HL-60 (cell line): ENCODE results near the gene ZSWIM6.

Source experiments
- DNase-seq, 2 experiments: peaks; one replicate each; pipeline ENCODE4 v3.0.0-alpha.2; 2010 to 2020; ENCODE audit warnings: low read depth in 1 of 2, low spot score in 1 of 2
- H3K27ac ChIP-seq: fragments of 250-450 bp; sonication (Bioruptor Pico); replicated peaks from 2 replicates; pipeline ENCODE4 v1.5.1; 2020; ENCODE audit warnings: mild to moderate bottlenecking, moderate library complexity
- H3K27me3 ChIP-seq: fragments of 250-450 bp; sonication (Bioruptor Pico); 2 replicates; pipeline ENCODE4 v1.5.1; 2021; ENCODE audit warnings: mild to moderate bottlenecking, moderate library complexity; ENCODE audit not compliant: insufficient read depth, poor library complexity, severe bottlenecking
- H3K4me3 ChIP-seq: replicated peaks from 2 replicates; pipeline ENCODE4 v1.5.1; 2011; ENCODE audit warnings: mild to moderate bottlenecking, control low read depth, low read length; ENCODE audit not compliant: insufficient read depth
- CTCF ChIP-seq: IDR thresholded peaks from one replicate; pipeline ENCODE4 v1.5.1; 2011; ENCODE audit warnings: low read length, control low read depth, inconsistent platforms; ENCODE audit not compliant: insufficient read depth
- GABPA ChIP-seq: IDR thresholded peaks from 2 replicates; pipeline ENCODE4 v1.6.1; 2012; ENCODE audit warnings: low read depth
- POLR2AphosphoS5 ChIP-seq: IDR thresholded peaks from 2 replicates; pipeline ENCODE4 v1.6.1; 2012; ENCODE audit warnings: low read depth
- REST ChIP-seq: IDR thresholded peaks from 2 replicates; pipeline ENCODE4 v1.6.1; 2012; ENCODE audit warnings: low read depth; ENCODE audit not compliant: insufficient replicate concordance
- SPI1 ChIP-seq: IDR thresholded peaks from 2 replicates; pipeline ENCODE4 v1.6.1; 2012; ENCODE audit warnings: low read depth, mild to moderate bottlenecking, borderline replicate concordance

Gene ZSWIM6

GRCh38 chr5:61501971-61502370, 169.9 kb downstream of the ZSWIM6 start:
- Histone ChIP-seq H3K27me3 (no peaks in the 10 kb centered on the region), H3K27ac (no peak overlapping the region), H3K4me3 (no peak overlapping the region)
- DNase-seq: no peak
- TF ChIP-seq REST (no peak), POLR2AphosphoS5 (no peak), GABPA (no peak), SPI1 (no peak)

- DNase-seq: no peak
- Histone ChIP-seq H3K27me3 (no peaks in the 10 kb centered on the region), H3K27ac (no peak overlapping the region), H3K4me3 (no peak overlapping the region)
- no peak for TF ChIP-seq POLR2AphosphoS5
- no peak for TF ChIP-seq CTCF
- no peak for TF ChIP-seq REST
- TF ChIP-seq GABPA: no peak
- no peak for TF ChIP-seq SPI1
Observed at GRCh38 chr5:61504143-61504770, 172.2 kb downstream of the ZSWIM6 start.

- Histone ChIP-seq H3K27ac (no peak overlapping the region), H3K4me3 (no peak overlapping the region)
- no peak for DNase-seq
Observed at GRCh38 chr5:61505281-61505680, 173.2 kb downstream of the ZSWIM6 start.

More at GRCh38 chr5:61505281-61505680, 173.2 kb downstream of the ZSWIM6 start:
- H3K27me3 ChIP-seq: no peaks in the 10 kb centered on the region
- TF ChIP-seq CTCF (no peak), REST (no peak)
